ENCODE results near the gene RUFY1. TPM values are rescaled to one million over a fixed set of nuclear protein-coding genes. Genes with fewer than 3 reads are reported as not detected.
A peak's percentile ranks its signal among the peaks of the same experiment; 100 is the strongest.

Gene RUFY1
- total and polyA plus RNA-seq, 2 of the 13 experiments (the other 11 are each of a cell fraction or from before 2014, with no cell fraction given) = 19.9 to 31.9 TPM

DNA sequence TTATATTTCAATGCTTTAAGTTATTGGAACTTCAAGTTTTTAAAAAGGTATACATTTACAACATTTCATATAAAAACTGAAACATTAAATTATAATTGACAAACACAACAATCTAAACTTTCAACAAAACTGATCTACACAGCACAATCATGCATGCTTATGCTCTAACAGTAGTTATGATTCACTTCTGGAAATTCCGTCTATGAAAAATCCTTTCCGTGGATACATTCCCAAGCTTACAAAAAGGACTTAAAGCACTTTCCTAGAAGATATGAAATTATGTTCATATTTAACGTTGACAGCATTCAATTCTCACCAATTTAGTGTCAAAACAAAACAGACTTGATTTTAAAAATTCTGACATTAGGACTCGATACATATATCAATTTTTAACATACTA lies 69.4 kb downstream of the RUFY1 start (continued):
- TF ChIP-seq, protein P1, sequence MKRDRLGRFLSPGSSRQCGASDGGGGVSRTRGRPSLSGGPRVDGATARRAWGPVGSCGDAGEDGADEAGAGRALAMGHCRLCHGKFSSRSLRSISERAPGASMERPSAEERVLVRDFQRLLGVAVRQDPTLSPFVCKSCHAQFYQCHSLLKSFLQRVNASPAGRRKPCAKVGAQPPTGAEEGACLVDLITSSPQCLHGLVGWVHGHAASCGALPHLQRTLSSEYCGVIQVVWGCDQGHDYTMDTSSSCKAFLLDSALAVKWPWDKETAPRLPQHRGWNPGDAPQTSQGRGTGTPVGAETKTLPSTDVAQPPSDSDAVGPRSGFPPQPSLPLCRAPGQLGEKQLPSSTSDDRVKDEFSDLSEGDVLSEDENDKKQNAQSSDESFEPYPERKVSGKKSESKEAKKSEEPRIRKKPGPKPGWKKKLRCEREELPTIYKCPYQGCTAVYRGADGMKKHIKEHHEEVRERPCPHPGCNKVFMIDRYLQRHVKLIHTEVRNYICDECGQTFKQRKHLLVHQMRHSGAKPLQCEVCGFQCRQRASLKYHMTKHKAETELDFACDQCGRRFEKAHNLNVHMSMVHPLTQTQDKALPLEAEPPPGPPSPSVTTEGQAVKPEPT (CRISPR knock-in tag; IDR thresholded peaks at IDR 0.05; ENCODE audit: low read depth) = no peak
- TF ChIP-seq KDM2A (CRISPR knock-in tag; IDR thresholded peaks at IDR 0.05; ENCODE audit: borderline replicate concordance, low read depth) = no peak
- TF ChIP-seq ZBTB7A (CRISPR knock-in tag; IDR thresholded peaks at IDR 0.05) = no peak
- TF ChIP-seq SMC3 (IDR thresholded peaks at IDR 0.05; ENCODE audit: low read length) = no peak
- TF ChIP-seq ZNF772 (CRISPR knock-in tag; IDR thresholded peaks at IDR 0.05) = no peak
- TF ChIP-seq TBP (CRISPR knock-in tag; IDR thresholded peaks at IDR 0.05) = no peak
- TF ChIP-seq MBNL3 (CRISPR knock-in tag; conservative IDR thresholded peaks at IDR 0.05) = no peak
- no peak for TF ChIP-seq GATA4 (IDR thresholded peaks at IDR 0.05; ENCODE audit: borderline replicate concordance, low read depth)
- TF ChIP-seq SOX13 (IDR thresholded peaks at IDR 0.05) = no peak
- TF ChIP-seq SOX13 (CRISPR knock-in tag; conservative IDR thresholded peaks at IDR 0.05 in 1 of 2, IDR thresholded peaks at IDR 0.05 in 1 of 2) = no peak

DNA sequence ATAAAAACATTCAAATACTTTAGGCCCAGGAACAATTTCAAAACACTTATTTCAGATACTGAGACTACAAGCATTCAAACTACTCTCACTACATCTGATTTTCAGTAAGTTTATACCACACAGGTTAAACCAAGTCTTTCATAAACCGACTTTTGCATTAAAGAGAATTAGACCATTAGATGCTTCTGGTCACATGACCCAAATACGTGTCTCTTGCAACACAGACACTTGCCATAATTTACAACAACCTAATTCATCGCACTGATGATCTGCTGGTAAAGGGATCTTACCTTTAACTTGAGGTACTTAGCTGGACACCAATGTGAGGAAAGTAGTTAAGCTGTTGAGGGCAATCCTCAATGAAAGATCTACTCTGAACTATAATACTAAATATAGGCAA lies 69.9 kb downstream of the RUFY1 start:
- CTCF ChIA-PET (ENCODE audit: low intra/inter-chr PET ratio, low total read pairs) = no interaction called here
- peaks cover 21 to 58% of the 10 kb centered on the region in 2 experiments for H3K36me3 ChIP-seq (replicated peaks in 1 of 2; ENCODE audit: control insufficient read depth in 1 of 2, insufficient read depth in 2 of 2, low read length in 2 of 2)
- in situ Hi-C loops (cut with HindIII; ENCODE audit: extremely low pct_ligation_motif_present, low pct_unique_long_range_greater_than_20kb) (no loop called here), intact Hi-C loops (cut with micrococcal nuclease; ENCODE audit: unreplicated experiment) (loop anchor here (5.0 kb wide), 1 partner anchor 77 kb away; the partner anchor contains the start of gene CANX)
- DNase-seq (ENCODE audit: low spot score) (no peak), ATAC-seq (no peak), FAIRE-seq (no peak)
- 8% methylated on average over 3 of the region's 3 CpGs for WGBS (ENCODE audit: low lambda C conversion rate)
- no peaks in the 10 kb centered on the region; a peak in 1 of 5 replicates for H3K27me3 ChIP-seq (ENCODE audit: control insufficient read depth in 1 of 2, insufficient read depth in 2 of 2, low read length in 2 of 2)
- POLR2A ChIA-PET = interaction anchor here (3.3 kb wide), 1 partner anchor 11 kb away, joined by 19 read pairs; no protein-coding TSS in a partner anchor
- no peak overlapping the region for H2AFZ ChIP-seq (ENCODE audit: low read length)
- no peak overlapping the region for H3K27ac ChIP-seq (ENCODE audit: extremely low read length, insufficient read depth, low read length)
- no TSS peak for BruUV-seq (replicated peaks)
- peaks cover 68% of the 10 kb centered on the region for H3K4me1 ChIP-seq (ENCODE audit: insufficient read depth, low read length)
- H3K9me3 ChIP-seq (ENCODE audit: low read length) = no peaks in the 10 kb centered on the region
- H4K20me1 ChIP-seq (ENCODE audit: insufficient read depth, low read length) = peaks cover 79% of the 10 kb centered on the region
- H3K4me2 ChIP-seq (ENCODE audit: low read depth, low read length) = peak overlapping the region; percentile 99
- peak overlapping the region; percentile 84 to 99 (median 96); a peak in 5 of 6 replicates for H3K4me3 ChIP-seq (replicated peaks in 1 of 3; ENCODE audit: insufficient read depth in 1 of 3, low read depth in 2 of 3, low read length in 3 of 3)
- peak overlapping the region; percentile 70 for H3K9ac ChIP-seq (ENCODE audit: insufficient read depth, low read depth, low read length)
- peaks cover 82% of the 10 kb centered on the region for H3K79me2 ChIP-seq (ENCODE audit: insufficient read depth, low read length)
- TF ChIP-seq RARG (CRISPR knock-in tag; IDR thresholded peaks at IDR 0.05; ENCODE audit: low read depth) = no peak
- TF ChIP-seq POLR2AphosphoS5 (IDR thresholded peaks at IDR 0.05; ENCODE audit: low read depth, low read length) = no peak
- TF ChIP-seq RAD51 (IDR thresholded peaks at IDR 0.05; ENCODE audit: borderline replicate concordance) = peak; percentile 39; the same call in 1 of the 2 replicates
- no peak for TF ChIP-seq ZNF878 (CRISPR knock-in tag; IDR thresholded peaks at IDR 0.05)
- peak; percentile 19; the same call in 1 of the 2 replicates for TF ChIP-seq RBFOX2 (IDR thresholded peaks at IDR 0.05; ENCODE audit: low read depth, low read length)
- no peak for TF ChIP-seq EHMT2 (IDR thresholded peaks at IDR 0.05; ENCODE audit: borderline replicate concordance, low read depth, low read length)
- no peak for TF ChIP-seq KDM4B (CRISPR knock-in tag; IDR thresholded peaks at IDR 0.05)
- TF ChIP-seq, protein P2, sequence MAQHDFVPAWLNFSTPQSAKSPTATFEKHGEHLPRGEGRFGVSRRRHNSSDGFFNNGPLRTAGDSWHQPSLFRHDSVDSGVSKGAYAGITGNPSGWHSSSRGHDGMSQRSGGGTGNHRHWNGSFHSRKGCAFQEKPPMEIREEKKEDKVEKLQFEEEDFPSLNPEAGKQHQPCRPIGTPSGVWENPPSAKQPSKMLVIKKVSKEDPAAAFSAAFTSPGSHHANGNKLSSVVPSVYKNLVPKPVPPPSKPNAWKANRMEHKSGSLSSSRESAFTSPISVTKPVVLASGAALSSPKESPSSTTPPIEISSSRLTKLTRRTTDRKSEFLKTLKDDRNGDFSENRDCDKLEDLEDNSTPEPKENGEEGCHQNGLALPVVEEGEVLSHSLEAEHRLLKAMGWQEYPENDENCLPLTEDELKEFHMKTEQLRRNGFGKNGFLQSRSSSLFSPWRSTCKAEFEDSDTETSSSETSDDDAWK (CRISPR knock-in tag; IDR thresholded peaks at IDR 0.05) = no peak
- TF ChIP-seq CEBPB (IDR thresholded peaks at IDR 0.05; ENCODE audit: borderline replicate concordance, low read depth, low read length) = 0 out of 2 replicates have a peak, but pooled peaks have one; percentile 6
- TF ChIP-seq SRSF9 (IDR thresholded peaks at IDR 0.05; ENCODE audit: borderline replicate concordance, insufficient read depth, low read depth, low read length, poor library complexity, severe bottlenecking) = no peak
- TF ChIP-seq POLR2A (IDR thresholded peaks at IDR 0.05; ENCODE audit: insufficient read depth in 1 of 2, low read depth in 2 of 2, low read length in 2 of 2) = peak in 1 of 2 experiments; percentile 42; a peak in 1 of 4 replicates
